BE2C (cell line): ENCODE results near the gene HDAC5.
"Not testable (repeated sequence)": the region's sequence is repeated elsewhere in the genome, so short reads cannot be mapped to it uniquely, and the experiment has no call there.

ENCODE experiments used
- DNase-seq: peaks from one replicate; pipeline ENCODE4 v3.0.0-alpha.2; 2020
- H3K27me3 ChIP-seq: fragments of 250-450 bp; sonication (Bioruptor Pico); 2 replicates; pipeline ENCODE4 v1.5.1; 2020; ENCODE audit warnings: mild to moderate bottlenecking
- H3K36me3 ChIP-seq: fragments of 250-450 bp; sonication (Bioruptor Pico); 2 replicates; pipeline ENCODE4 v1.5.1; 2020; ENCODE audit warnings: mild to moderate bottlenecking
- H3K4me1 ChIP-seq: fragments of 250-450 bp; sonication (Bioruptor Pico); 2 replicates; pipeline ENCODE4 v1.5.1; 2020
- H3K4me3 ChIP-seq: 2 replicates; pipeline ENCODE4 v1.5.1; 2011; ENCODE audit warnings: low read depth, low read length
- H3K9me3 ChIP-seq: fragments of 250-450 bp; sonication (Bioruptor Pico); 2 replicates; pipeline ENCODE4 v1.5.1; 2020
- CTCF ChIP-seq: IDR thresholded peaks from 2 replicates; pipeline ENCODE4 v1.5.1; 2012; ENCODE audit warnings: mild to moderate bottlenecking, low read depth, low read length

The HDAC5 gene

DNA sequence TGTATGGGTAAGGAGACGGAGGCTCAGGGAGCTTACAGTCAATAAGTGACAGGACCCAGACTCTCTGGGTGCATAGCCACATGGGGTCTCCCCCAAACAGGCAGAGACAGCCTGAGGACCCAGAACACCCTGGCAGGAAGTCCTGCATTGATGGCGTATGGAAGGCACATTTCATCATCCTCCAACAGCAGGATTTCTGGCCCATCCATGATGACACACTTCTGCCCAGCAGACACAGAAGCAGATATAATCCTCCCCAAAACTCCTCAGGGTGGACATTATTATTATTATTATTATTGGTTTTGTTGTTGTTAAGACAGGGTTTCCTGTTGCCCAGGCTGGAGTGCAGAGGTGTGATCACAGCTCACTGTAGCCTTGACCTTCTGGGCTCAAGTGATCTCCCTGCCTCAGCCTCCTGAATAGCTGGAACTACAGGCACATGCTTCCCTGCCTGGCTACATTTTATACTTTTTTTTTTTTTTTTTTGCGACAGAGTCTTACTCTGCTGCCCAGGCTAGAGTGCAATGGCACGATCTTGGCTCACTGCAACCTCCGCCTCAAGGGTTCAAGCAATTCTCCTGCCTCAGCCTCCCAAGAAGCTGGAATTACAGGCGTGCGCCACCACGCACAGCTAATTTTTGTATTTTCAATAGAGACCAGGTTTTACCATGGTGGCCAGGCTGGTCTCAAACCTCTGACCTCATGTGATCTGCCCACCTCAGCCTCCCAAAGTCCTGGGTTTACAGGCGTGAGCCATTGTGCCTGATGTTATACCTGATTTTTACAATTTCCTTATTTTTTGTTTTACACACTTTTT is 11.5 kb upstream of the HDAC5 start:
- no peak overlapping the region for H3K4me3 ChIP-seq
- H3K27me3 ChIP-seq: no peaks in the 10 kb centered on the region
- H3K9me3 ChIP-seq: no peaks in the 10 kb centered on the region
- no peak for DNase-seq
- no peaks in the 10 kb centered on the region for H3K36me3 ChIP-seq
- peaks cover 4% of the 10 kb centered on the region for H3K4me1 ChIP-seq
- TF ChIP-seq CTCF: no peak

- no peaks in the 10 kb centered on the region for H3K9me3 ChIP-seq
- no peak overlapping the region for H3K4me3 ChIP-seq
- DNase-seq: no peak
- no peaks in the 10 kb centered on the region for H3K36me3 ChIP-seq
- H3K4me1 ChIP-seq: peaks cover 4% of the 10 kb centered on the region
- no peaks in the 10 kb centered on the region for H3K27me3 ChIP-seq
- TF ChIP-seq CTCF: no peak
Observed at GRCh38 chr17:44133918-44134476, 10.6 kb upstream of the HDAC5 start.

GRCh38 chr17:44132275-44132821 is 8.9 kb upstream of the HDAC5 start:
- Histone ChIP-seq H3K27me3 (no peaks in the 10 kb centered on the region), H3K4me1 (no peaks in the 10 kb centered on the region), H3K4me3 (no peak overlapping the region), H3K36me3 (no peaks in the 10 kb centered on the region), H3K9me3 (no peaks in the 10 kb centered on the region)
- no peak for TF ChIP-seq CTCF
- no peak for DNase-seq

DNA sequence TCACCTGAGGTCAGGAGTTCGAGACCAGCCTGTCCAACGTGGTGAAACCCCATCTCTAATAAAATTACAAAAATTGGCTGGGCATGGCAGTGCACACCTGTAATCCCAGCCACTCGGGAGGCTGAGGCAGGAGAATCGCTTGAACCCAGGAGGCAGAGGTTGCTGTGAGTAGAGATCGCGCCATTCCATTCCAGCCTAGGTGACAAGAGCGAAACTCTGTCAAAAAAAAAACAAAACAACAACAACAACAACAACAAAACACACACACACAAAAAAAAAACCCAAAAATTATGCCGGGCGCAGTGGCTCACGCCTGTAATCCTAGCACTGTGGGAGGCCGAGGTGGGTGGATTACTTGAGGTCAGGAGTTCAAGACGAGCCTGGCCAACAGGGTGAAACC is 7.9 kb upstream of the HDAC5 start:
- not testable (repeated sequence) for H3K27me3 ChIP-seq, H3K4me3 ChIP-seq, H3K4me1 ChIP-seq, H3K36me3 ChIP-seq, H3K9me3 ChIP-seq, DNase-seq

DNA sequence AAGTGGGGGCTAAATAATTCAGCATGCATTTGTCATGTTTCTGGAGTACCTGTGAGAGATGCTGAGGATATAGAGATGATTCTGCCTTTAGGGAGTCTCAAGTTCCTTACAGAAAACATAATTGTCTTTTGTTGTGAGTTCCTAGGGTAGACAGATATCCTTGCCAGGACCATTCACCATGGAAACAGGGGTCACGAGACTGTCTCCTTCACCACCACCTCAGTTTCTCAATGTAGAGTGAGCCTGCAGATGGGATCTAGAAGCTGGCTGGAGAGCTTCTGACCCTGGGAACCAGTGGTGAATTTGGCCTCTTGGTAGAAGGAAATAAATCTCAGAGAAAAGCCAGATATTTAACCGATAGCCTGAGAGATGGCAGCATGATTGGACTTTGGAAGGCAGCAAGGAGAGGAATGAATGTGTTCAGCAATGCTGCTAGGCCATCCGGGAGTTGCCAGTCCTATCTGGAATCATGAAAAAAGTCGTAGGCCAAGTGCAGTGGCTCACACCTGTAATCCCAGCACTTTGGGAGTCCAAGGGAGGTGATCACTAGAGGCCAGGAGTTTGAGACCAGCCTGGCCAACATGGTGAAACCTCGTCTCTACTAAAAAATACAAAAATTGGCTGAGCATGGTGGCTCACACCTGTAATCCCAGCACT is 7.4 kb upstream of the HDAC5 start:
- Histone ChIP-seq H3K9me3 (no peaks in the 10 kb centered on the region), H3K36me3 (no peaks in the 10 kb centered on the region), H3K4me1 (no peaks in the 10 kb centered on the region), H3K27me3 (no peaks in the 10 kb centered on the region), H3K4me3 (no peak overlapping the region)
- TF ChIP-seq CTCF: no peak
- no peak for DNase-seq

- no peaks in the 10 kb centered on the region for H3K36me3 ChIP-seq
- DNase-seq: no peak
- no peaks in the 10 kb centered on the region for H3K9me3 ChIP-seq
- TF ChIP-seq CTCF: no peak
- no peak overlapping the region for H3K4me3 ChIP-seq
- no peaks in the 10 kb centered on the region for H3K27me3 ChIP-seq
- H3K4me1 ChIP-seq: peaks cover 3% of the 10 kb centered on the region; the same call in 1 of the 2 replicates
Observed at GRCh38 chr17:44128383-44128782, 4.9 kb upstream of the HDAC5 start.
